ENCODE data around the gene UBE3C. TPM values are rescaled to one million over a fixed set of nuclear protein-coding genes. Genes with fewer than 3 reads are reported as not detected.

The UBE3C gene
- total and polyA plus RNA-seq, 5 experiments from 2014 or later = 17.5 to 59.4 (median 29.0) TPM

GRCh38 chr7:157194948-157195347 is 56.2 kb downstream of the UBE3C start:
- H3K4me3 Mint-ChIP-seq = no peak overlapping the region
- H3K36me3 Mint-ChIP-seq = peaks cover 4 to 86% (median 20%) of the 10 kb centered on the region in 3 donors
- no peaks in the 10 kb centered on the region for H3K9me3 Mint-ChIP-seq
- no peak for DNase-seq
- ATAC-seq = no peak
- POLR2A ChIA-PET = no interaction called here
- peak overlapping the region in 3 of 10 donors; percentile 12 to 31 (median 25) for H3K27ac Mint-ChIP-seq
- no peaks in the 10 kb centered on the region for H3K27me3 Mint-ChIP-seq
- H3K4me1 Mint-ChIP-seq = peaks cover 0 to 2% (median 0%) of the 10 kb centered on the region in 4 donors

DNA sequence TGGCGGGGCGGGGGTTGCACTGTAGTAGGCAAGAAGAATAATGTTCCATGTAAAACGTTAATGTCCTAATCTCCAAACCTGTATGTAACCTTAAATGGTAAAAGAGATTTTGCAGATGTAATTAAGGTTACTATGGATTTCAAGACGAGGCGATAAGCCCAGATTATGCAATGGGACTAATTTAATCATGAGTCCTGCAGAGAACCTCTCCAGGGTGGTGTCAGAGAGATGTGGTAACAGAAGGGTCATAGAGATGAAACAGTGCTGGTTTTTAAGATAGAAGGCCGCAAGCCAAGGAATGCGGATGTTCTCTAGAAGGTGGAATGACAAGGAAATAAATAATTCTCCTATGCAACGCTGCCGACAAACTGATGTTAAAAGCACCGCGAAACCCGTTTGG is 57.1 kb downstream of the UBE3C start:
- H3K36me3 Mint-ChIP-seq = peaks cover 4 to 80% (median 17%) of the 10 kb centered on the region in 3 donors
- DNase-seq = no peak
- H3K9me3 Mint-ChIP-seq = no peaks in the 10 kb centered on the region
- H3K27me3 Mint-ChIP-seq = no peaks in the 10 kb centered on the region
- ATAC-seq = no peak
- POLR2A ChIA-PET = no interaction called here
- no peak overlapping the region for H3K27ac Mint-ChIP-seq
- no peak overlapping the region for H3K4me3 Mint-ChIP-seq
- H3K4me1 Mint-ChIP-seq = peaks cover 0 to 2% (median 0%) of the 10 kb centered on the region in 4 donors

- Mint-ChIP-seq H3K36me3 (peaks cover 0 to 65% (median 8%) of the 10 kb centered on the region in 3 donors), H3K9me3 (no peaks in the 10 kb centered on the region), H3K4me3 (no peak overlapping the region), H3K27ac (no peak overlapping the region), H3K4me1 (no peaks in the 10 kb centered on the region), H3K27me3 (no peaks in the 10 kb centered on the region)
- POLR2A ChIA-PET = no interaction called here
- DNase-seq (no peak), ATAC-seq (no peak)
Measured at GRCh38 chr7:157204134-157204533, 65.4 kb downstream of the UBE3C start.

GRCh38 chr7:157205438-157205837 is 66.7 kb downstream of the UBE3C start:
- H3K4me1 Mint-ChIP-seq = no peaks in the 10 kb centered on the region
- no peaks in the 10 kb centered on the region for H3K27me3 Mint-ChIP-seq
- peaks cover 0 to 71% (median 8%) of the 10 kb centered on the region in 3 donors for H3K36me3 Mint-ChIP-seq
- POLR2A ChIA-PET = no interaction called here
- no peak for DNase-seq
- no peak overlapping the region for H3K4me3 Mint-ChIP-seq
- ATAC-seq = no peak
- H3K9me3 Mint-ChIP-seq = no peaks in the 10 kb centered on the region
- peak overlapping the region in 3 of 10 donors; percentile 14 to 41 (median 35) for H3K27ac Mint-ChIP-seq

DNA sequence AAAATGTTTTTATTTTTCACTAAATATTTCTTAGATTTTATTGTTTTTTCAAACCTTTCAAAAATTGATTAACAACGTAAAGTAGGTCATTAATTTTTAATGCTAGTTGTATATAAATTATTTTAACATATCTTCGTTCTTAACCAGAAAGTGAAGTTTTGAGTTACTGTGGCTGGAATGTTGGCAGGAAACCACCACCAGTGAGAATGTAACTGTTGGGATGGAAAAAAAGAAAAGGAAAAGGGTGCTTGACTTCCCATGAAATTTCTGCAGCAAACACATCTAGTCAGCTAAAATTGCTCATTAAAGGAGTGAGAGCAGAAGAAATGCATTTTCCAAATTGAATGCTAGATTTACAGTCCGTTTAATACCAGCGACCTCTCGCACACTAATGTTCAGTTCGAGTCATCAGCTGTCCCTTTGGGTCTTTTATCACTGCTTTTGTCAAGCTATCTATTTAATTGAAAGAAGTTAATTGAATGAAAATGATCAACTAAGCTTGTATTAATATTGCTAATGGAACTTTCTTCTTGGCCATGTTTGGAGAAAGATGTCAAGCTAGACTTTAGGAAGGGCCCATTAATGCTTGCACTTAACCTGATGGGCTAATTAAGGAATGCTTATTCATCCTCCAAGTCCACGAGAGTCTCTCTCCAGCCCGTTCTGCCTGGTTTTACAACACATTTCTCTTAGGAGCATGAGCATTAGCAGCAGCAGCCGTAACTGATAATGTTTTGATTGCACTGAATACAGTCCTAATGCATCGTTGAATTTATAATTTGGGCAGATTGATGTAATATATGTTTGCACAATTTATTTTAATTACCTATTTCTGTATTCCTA is 70.1 kb downstream of the UBE3C start:
- POLR2A ChIA-PET = no interaction called here

GRCh38 chr7:157210682-157211081 is 72.0 kb downstream of the UBE3C start:
- H3K27me3 Mint-ChIP-seq = no peaks in the 10 kb centered on the region
- no peak overlapping the region for H3K4me3 Mint-ChIP-seq
- H3K36me3 Mint-ChIP-seq = peaks cover 0 to 74% (median 11%) of the 10 kb centered on the region in 3 donors
- peak overlapping the region in 1 of 10 donors; percentile 57 for H3K27ac Mint-ChIP-seq
- H3K9me3 Mint-ChIP-seq = no peaks in the 10 kb centered on the region
- DNase-seq (no peak), ATAC-seq (no peak)
- H3K4me1 Mint-ChIP-seq = no peaks in the 10 kb centered on the region
- POLR2A ChIA-PET = no interaction called here

More for the DNA sequence above, 70.1 kb downstream of the UBE3C start:
- Mint-ChIP-seq H3K4me3 (no peak overlapping the region), H3K27ac (no peak overlapping the region), H3K9me3 (no peaks in the 10 kb centered on the region), H3K27me3 (no peaks in the 10 kb centered on the region), H3K36me3 (peaks cover 0 to 81% (median 11%) of the 10 kb centered on the region in 3 donors), H3K4me1 (no peaks in the 10 kb centered on the region)
- DNase-seq (no peak), ATAC-seq (no peak)

DNA sequence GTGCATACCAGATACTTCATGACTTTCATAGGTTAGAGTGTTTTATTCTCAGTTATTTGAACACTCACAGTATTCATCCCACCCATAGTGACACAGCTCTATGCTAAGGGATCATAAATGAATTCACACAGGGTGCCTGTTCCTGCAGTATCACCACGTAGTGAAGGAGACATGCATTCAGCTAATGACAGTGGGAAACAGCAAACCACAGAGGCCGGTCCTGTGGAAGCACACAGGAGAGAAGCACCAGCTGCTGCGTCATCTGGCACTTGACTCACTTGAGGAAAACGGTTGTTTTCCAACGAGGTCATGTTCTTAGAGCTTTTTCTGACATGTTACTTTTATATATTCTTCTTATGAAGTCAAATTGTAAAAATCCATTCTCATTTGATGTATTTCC is 73.0 kb downstream of the UBE3C start:
- ATAC-seq = no peak
- Mint-ChIP-seq H3K4me3 (no peak overlapping the region), H3K4me1 (no peaks in the 10 kb centered on the region), H3K27me3 (no peaks in the 10 kb centered on the region), H3K36me3 (peaks cover 0 to 76% (median 16%) of the 10 kb centered on the region in 3 donors), H3K9me3 (no peaks in the 10 kb centered on the region), H3K27ac (no peak overlapping the region)
- no peak for DNase-seq
- POLR2A ChIA-PET = no interaction called here

- no peak for DNase-seq
Measured at GRCh38 chr7:157219154-157219553, 80.4 kb downstream of the UBE3C start.

DNA sequence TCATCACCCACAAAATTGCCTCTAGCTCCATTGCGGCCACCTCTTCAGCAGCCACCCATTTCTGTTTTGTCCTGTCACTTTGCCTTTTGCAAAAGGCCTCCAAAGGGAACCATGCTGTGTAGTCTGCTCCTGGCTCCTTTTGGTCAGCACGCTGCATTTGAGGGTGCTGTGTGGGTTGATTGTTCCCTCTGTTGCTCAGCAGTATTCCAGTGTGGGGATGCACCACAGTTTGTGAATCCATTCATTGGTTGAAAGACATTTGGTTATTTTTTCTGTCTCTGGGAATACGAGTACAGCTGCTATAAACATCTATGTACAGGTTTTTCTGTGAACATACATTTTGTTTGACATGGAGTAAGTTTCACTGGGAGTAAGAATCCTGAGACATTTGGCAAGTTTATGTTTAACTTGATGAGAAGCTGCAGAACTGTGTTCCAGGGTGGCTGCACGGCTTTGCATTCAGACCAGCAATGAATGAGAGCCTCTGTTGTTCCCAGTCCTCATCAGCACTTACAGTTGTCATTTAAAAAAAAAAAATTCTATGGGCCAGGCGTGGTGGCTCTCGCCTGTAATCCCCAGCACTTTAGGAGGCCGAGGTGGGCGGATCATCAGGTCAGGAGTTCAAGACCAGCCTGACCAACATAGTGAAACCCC is 82.3 kb downstream of the UBE3C start:
- Mint-ChIP-seq H3K4me3 (no peak overlapping the region), H3K9me3 (no peaks in the 10 kb centered on the region), H3K4me1 (no peaks in the 10 kb centered on the region), H3K36me3 (peaks cover 0 to 88% (median 15%) of the 10 kb centered on the region in 3 donors), H3K27me3 (no peaks in the 10 kb centered on the region), H3K27ac (no peak overlapping the region)
- POLR2A ChIA-PET = no interaction called here
- DNase-seq (no peak), ATAC-seq (no peak)

More at GRCh38 chr7:157219154-157219553, 80.4 kb downstream of the UBE3C start:
- Mint-ChIP-seq H3K27me3 (no peaks in the 10 kb centered on the region), H3K27ac (peak overlapping the region in 3 of 10 donors; percentile 19 to 49 (median 43)), H3K4me3 (no peak overlapping the region), H3K4me1 (no peaks in the 10 kb centered on the region), H3K9me3 (no peaks in the 10 kb centered on the region), H3K36me3 (peaks cover 0 to 84% (median 12%) of the 10 kb centered on the region in 3 donors)
- no peak for ATAC-seq
- POLR2A ChIA-PET = no interaction called here

DNA sequence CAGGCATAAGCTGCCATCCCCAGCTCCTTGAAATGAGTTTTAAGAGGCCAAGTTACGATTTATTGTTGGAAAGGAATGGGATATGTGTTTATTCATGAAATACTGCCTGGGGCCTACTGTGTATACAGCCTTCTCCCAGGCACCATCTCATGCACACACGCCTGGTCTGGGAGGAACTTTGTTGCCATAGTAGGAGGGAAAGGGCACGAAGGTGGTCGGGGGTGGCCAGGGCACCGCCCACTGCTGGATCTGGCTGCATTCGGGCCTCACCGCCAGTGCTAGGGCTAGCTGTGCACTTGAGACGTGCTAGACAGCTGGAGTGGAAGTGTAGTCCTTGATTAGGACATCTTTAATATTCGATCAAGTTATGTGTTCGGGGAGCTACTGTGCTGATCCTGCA is 84.0 kb downstream of the UBE3C start:
- H3K4me1 Mint-ChIP-seq = no peaks in the 10 kb centered on the region
- ATAC-seq (no peak), DNase-seq (no peak)
- H3K4me3 Mint-ChIP-seq = no peak overlapping the region
- peak overlapping the region in 4 of 10 donors; percentile 16 to 85 (median 65) for H3K27ac Mint-ChIP-seq
- POLR2A ChIA-PET = no interaction called here
- H3K27me3 Mint-ChIP-seq = no peaks in the 10 kb centered on the region
- no peaks in the 10 kb centered on the region for H3K9me3 Mint-ChIP-seq
- H3K36me3 Mint-ChIP-seq = peaks cover 0 to 91% (median 14%) of the 10 kb centered on the region in 3 donors

DNA sequence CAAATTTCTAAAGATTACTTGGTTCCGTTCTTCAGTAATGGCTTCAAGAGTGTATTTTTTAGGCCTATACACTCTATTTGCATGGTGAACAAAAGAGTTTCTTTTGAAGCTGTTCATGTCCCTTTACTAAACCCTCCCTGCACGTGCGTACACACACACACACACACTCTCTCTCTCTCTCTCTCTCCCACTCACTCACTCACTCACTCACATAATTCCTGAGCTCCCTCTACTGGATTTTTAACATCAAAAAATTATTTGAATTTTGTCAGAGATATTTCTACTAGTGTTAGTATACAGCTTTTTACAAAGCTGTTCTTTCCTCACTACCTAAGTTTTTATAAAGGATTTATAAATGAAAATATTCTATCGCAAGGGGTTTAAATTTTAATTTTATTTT is 85.9 kb downstream of the UBE3C start:
- Mint-ChIP-seq H3K27me3 (no peaks in the 10 kb centered on the region), H3K27ac (peak overlapping the region in 2 of 10 donors; percentile 12 to 46), H3K9me3 (no peaks in the 10 kb centered on the region), H3K4me3 (no peak overlapping the region), H3K4me1 (no peaks in the 10 kb centered on the region), H3K36me3 (peaks cover 0 to 88% (median 8%) of the 10 kb centered on the region in 3 donors)
- peak in 1 of 10 donors; percentile 6 for DNase-seq
- no peak for ATAC-seq
- POLR2A ChIA-PET = interaction anchor here (0.7 kb wide), 1 partner anchor 931 kb away, joined by 3 read pairs; no protein-coding TSS in a partner anchor

DNA sequence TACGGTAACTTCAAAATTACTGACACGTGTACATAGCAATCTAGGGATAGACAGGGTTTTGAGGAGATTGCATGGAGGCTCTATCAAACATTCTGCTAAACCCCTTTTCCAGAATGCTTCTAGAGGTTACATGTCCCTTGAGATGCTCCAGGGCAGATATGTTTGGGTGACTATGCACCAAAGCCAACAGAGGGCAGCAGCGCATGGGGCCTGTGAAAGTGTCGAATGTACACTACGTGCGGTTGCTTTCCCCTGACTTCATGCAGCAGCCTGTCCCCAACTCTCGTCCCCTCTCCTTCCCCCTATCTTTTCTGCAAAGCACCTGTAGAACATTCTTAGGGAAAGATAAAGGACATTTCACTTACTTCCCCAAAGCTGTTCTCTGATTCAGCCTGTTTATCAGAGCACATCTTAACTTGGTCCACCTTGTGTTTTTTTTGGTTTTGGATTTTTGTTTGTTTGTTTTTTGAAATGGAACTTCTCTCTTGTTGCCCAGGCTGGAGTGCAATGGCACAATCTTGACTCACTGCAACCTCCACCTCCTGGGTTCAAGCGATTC is 90.2 kb downstream of the UBE3C start:
- ATAC-seq (no peak), DNase-seq (peak in 6 of 10 donors; percentile 7 to 63 (median 14))
- Mint-ChIP-seq H3K4me3 (no peak overlapping the region), H3K27ac (peak overlapping the region in 3 of 10 donors; percentile 31 to 65 (median 34)), H3K9me3 (no peaks in the 10 kb centered on the region), H3K27me3 (no peaks in the 10 kb centered on the region), H3K4me1 (peaks cover 0 to 4% (median 0%) of the 10 kb centered on the region in 4 donors), H3K36me3 (peaks cover 0 to 88% (median 8%) of the 10 kb centered on the region in 3 donors)
- POLR2A ChIA-PET = no interaction called here

GRCh38 chr7:157233677-157234076 is 95.0 kb downstream of the UBE3C start:
- no peak overlapping the region for H3K27ac Mint-ChIP-seq
- H3K9me3 Mint-ChIP-seq = no peaks in the 10 kb centered on the region
- peaks cover 0 to 10% (median 1%) of the 10 kb centered on the region in 4 donors for H3K4me1 Mint-ChIP-seq
- H3K27me3 Mint-ChIP-seq = no peaks in the 10 kb centered on the region
- no peak for ATAC-seq
- no peak for DNase-seq
- H3K36me3 Mint-ChIP-seq = peaks cover 5 to 78% (median 12%) of the 10 kb centered on the region in 3 donors
- no peak overlapping the region for H3K4me3 Mint-ChIP-seq
- POLR2A ChIA-PET = no interaction called here
